ENCODE results near the gene CFAP54.

Gene CFAP54

GRCh38 chr12:96892104-96892503 lies 402.7 kb downstream of the CFAP54 start:
- no peak for ATAC-seq

GRCh38 chr12:96897421-96897820 lies 408.0 kb downstream of the CFAP54 start:
- TF ChIP-seq ZFP30 (CRISPR knock-in tag; IDR thresholded peaks at IDR 0.05), result no peak
- no peak for TF ChIP-seq ZNF70 (CRISPR knock-in tag; IDR thresholded peaks at IDR 0.05)
- no peak for TF ChIP-seq RARB (CRISPR knock-in tag; IDR thresholded peaks at IDR 0.05)
- TF ChIP-seq ZFP3 (CRISPR knock-in tag; IDR thresholded peaks at IDR 0.05), result no peak
- no peak for TF ChIP-seq CREB5 (CRISPR knock-in tag; IDR thresholded peaks at IDR 0.05; ENCODE audit: low read depth)
- TF ChIP-seq BACH2 (CRISPR knock-in tag; IDR thresholded peaks at IDR 0.05; ENCODE audit: borderline replicate concordance), result no peak
- no peak for TF ChIP-seq ZNF565 (CRISPR knock-in tag; conservative IDR thresholded peaks at IDR 0.05; ENCODE audit: low read depth)
- TF ChIP-seq SNAI2 (CRISPR knock-in tag; IDR thresholded peaks at IDR 0.05), result no peak
- TF ChIP-seq ESRRG (CRISPR knock-in tag; IDR thresholded peaks at IDR 0.05), result no peak
- no peak for ATAC-seq

More at GRCh38 chr12:96892104-96892503, 402.7 kb downstream of the CFAP54 start:
- TF ChIP-seq CREB5 (CRISPR knock-in tag; IDR thresholded peaks at IDR 0.05; ENCODE audit: low read depth) (no peak), PATZ1 (CRISPR knock-in tag; IDR thresholded peaks at IDR 0.05; ENCODE audit: borderline replicate concordance) (no peak), ZNF8 (CRISPR knock-in tag; IDR thresholded peaks at IDR 0.05) (no peak)

GRCh38 chr12:96901175-96901574 lies 411.8 kb downstream of the CFAP54 start:
- TF ChIP-seq ZC3H10 (CRISPR knock-in tag; IDR thresholded peaks at IDR 0.05) (no peak), TCF4 (CRISPR knock-in tag; IDR thresholded peaks at IDR 0.05; ENCODE audit: borderline replicate concordance) (no peak), SNAI2 (CRISPR knock-in tag; IDR thresholded peaks at IDR 0.05) (no peak), OSR1 (CRISPR knock-in tag; IDR thresholded peaks at IDR 0.05) (no peak), PPARA (CRISPR knock-in tag; IDR thresholded peaks at IDR 0.05; ENCODE audit: borderline replicate concordance) (no peak), GLIS3 (CRISPR knock-in tag; IDR thresholded peaks at IDR 0.05) (no peak), TOX (CRISPR knock-in tag; IDR thresholded peaks at IDR 0.05; ENCODE audit: borderline replicate concordance) (no peak), POU6F1 (CRISPR knock-in tag; IDR thresholded peaks at IDR 0.05; ENCODE audit: borderline replicate concordance, low read depth) (no peak), ZNF565 (CRISPR knock-in tag; conservative IDR thresholded peaks at IDR 0.05; ENCODE audit: low read depth) (no peak), ISL1 (CRISPR knock-in tag; IDR thresholded peaks at IDR 0.05) (no peak)
- no peak for ATAC-seq

GRCh38 chr12:96902076-96902475 lies 412.7 kb downstream of the CFAP54 start:
- peak; percentile 41; the same call in 2 of the 3 replicates for ATAC-seq

More at GRCh38 chr12:96902076-96902475, 412.7 kb downstream of the CFAP54 start:
- TF ChIP-seq CSDC2 (CRISPR knock-in tag; IDR thresholded peaks at IDR 0.05) (no peak), ZC3H10 (CRISPR knock-in tag; IDR thresholded peaks at IDR 0.05) (no peak), CSRNP3 (CRISPR knock-in tag; IDR thresholded peaks at IDR 0.05) (no peak), ZNF70 (CRISPR knock-in tag; IDR thresholded peaks at IDR 0.05) (no peak), CREB5 (CRISPR knock-in tag; IDR thresholded peaks at IDR 0.05; ENCODE audit: low read depth) (no peak), GLIS3 (CRISPR knock-in tag; IDR thresholded peaks at IDR 0.05) (no peak), TCF4 (CRISPR knock-in tag; IDR thresholded peaks at IDR 0.05; ENCODE audit: borderline replicate concordance) (no peak), SNAI2 (CRISPR knock-in tag; IDR thresholded peaks at IDR 0.05) (no peak), PPARA (CRISPR knock-in tag; IDR thresholded peaks at IDR 0.05; ENCODE audit: borderline replicate concordance) (no peak), ZNF565 (CRISPR knock-in tag; conservative IDR thresholded peaks at IDR 0.05; ENCODE audit: low read depth) (no peak), ZFP30 (CRISPR knock-in tag; IDR thresholded peaks at IDR 0.05) (no peak), OSR1 (CRISPR knock-in tag; IDR thresholded peaks at IDR 0.05) (no peak), RARB (CRISPR knock-in tag; IDR thresholded peaks at IDR 0.05) (no peak), ISL1 (CRISPR knock-in tag; IDR thresholded peaks at IDR 0.05) (no peak), ARNTL (CRISPR knock-in tag; IDR thresholded peaks at IDR 0.05; ENCODE audit: borderline replicate concordance, low read depth) (no peak), ZNF8 (CRISPR knock-in tag; IDR thresholded peaks at IDR 0.05) (no peak)

Measured in SK-N-SH treated with all-trans-retinoic acid at 6 μM for 48 hours (cell line).